BJ (cell line): ENCODE results near the gene HTRA2. TPM values are rescaled to one million over a fixed set of nuclear protein-coding genes. Genes with fewer than 3 reads are reported as not detected.

ENCODE experiments used
- CTCF ChIA-PET: fragments of 350-600 bp; formaldehyde crosslinking; extraction: SDS; loops from one replicate; lab custom pipeline; 2021; ENCODE audit warnings: antibody characterized with exemption, inconsistent platforms; lab: Yijun Ruan, JAX
- POLR2A ChIA-PET: fragments of 300-600 bp; sonication (Branson Sonifier 250); formaldehyde crosslinking; extraction: SDS; loops from one replicate; lab custom pipeline; 2021; ENCODE audit warnings: antibody characterized with exemption; lab: Charles Lee
- DNase-seq: peaks from one replicate; pipeline ENCODE4 v3.0.0-alpha.2; 2011; ENCODE audit warnings: low read depth
- H3K27me3 ChIP-seq: 2 replicates; pipeline ENCODE4 v1.6.0; 2011; ENCODE audit warnings: low read length; ENCODE audit not compliant: control insufficient read depth, insufficient read depth
- H3K36me3 ChIP-seq: 2 replicates; pipeline ENCODE4 v1.5.1; 2011; ENCODE audit warnings: low read length; ENCODE audit not compliant: control insufficient read depth, insufficient read depth
- H3K4me3 ChIP-seq: 2 replicates; pipeline ENCODE4 v1.5.1; 2011; ENCODE audit warnings: low read depth, mild to moderate bottlenecking, control low read depth, low read length
- polyA plus RNA-seq: library from polyadenylated mRNA; depleted of rRNA; stranded (reverse); fragments of >200 nt; gene quantifications from 2 replicates; pipeline ENCODE4 v1.2.3, GENCODE V29; 2011
- TF ChIP-seq, protein P1 (sequence below): IDR thresholded peaks from 2 replicates; pipeline ENCODE4 v1.5.1; 2011; ENCODE audit warnings: low read depth, mild to moderate bottlenecking, control low read depth, inconsistent platforms, low read length, moderate library complexity; ENCODE audit not compliant: insufficient read depth

The HTRA2 gene
- polyA plus RNA-seq, 1 experiment = 36.1 TPM

DNA sequence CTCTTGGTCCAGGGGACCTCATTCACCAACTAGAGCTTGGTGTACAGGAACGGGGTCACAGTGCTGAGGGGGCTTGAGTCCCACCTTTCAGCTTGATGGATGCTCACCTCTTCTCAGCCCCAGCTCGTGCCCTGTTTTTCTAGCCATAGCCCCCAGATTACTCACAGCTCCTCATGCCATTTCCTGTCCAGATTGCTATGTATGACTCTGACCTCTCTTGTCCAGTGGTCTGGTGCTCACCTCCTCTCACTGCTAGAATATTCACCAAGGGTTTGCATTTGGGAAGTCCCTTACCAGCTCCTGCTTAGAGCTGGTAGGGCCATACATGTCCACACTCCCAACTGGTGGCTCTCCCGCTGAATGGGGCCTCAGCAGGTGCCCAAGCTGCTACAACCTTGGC, 36.2 kb upstream of the HTRA2 start:
- Histone ChIP-seq H3K27me3 (no peaks in the 10 kb centered on the region; the same call in 1 of the 2 replicates), H3K4me3 (no peak overlapping the region), H3K36me3 (peaks cover 27% of the 10 kb centered on the region)
- ChIA-PET POLR2A (no interaction called here), CTCF (interaction anchor here (1.2 to 1.9 kb wide), 2 partner anchors 10 to 37 kb away, joined by 3 to 5 read pairs; partner anchors contain the start of genes CCDC142 and TTC31)
- no peak for DNase-seq
- TF ChIP-seq, protein P1, sequence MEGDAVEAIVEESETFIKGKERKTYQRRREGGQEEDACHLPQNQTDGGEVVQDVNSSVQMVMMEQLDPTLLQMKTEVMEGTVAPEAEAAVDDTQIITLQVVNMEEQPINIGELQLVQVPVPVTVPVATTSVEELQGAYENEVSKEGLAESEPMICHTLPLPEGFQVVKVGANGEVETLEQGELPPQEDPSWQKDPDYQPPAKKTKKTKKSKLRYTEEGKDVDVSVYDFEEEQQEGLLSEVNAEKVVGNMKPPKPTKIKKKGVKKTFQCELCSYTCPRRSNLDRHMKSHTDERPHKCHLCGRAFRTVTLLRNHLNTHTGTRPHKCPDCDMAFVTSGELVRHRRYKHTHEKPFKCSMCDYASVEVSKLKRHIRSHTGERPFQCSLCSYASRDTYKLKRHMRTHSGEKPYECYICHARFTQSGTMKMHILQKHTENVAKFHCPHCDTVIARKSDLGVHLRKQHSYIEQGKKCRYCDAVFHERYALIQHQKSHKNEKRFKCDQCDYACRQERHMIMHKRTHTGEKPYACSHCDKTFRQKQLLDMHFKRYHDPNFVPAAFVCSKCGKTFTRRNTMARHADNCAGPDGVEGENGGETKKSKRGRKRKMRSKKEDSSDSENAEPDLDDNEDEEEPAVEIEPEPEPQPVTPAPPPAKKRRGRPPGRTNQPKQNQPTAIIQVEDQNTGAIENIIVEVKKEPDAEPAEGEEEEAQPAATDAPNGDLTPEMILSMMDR = no peak

DNA sequence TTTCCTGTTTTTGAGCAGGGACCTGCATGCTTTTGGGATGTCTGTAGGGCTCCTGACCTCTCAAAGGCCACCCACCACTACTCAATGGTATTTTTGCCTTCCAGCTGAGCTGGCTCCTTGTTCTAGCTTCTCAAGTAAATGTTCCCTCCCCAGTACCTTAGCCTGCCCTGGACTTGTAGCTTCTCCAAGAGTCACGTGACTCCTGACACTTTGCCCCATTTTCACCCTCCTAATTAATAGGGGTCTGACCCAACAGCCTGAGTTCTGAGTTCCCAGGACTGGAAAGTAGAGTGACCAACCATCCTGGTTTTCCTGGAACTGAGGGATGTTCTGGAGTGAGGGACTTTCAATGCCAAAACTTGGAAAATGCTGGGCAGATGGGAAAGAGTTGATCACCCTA, 34.3 kb upstream of the HTRA2 start:
- TF ChIP-seq, protein P1 = no peak
- DNase-seq = no peak
- H3K36me3 ChIP-seq = peaks cover 22% of the 10 kb centered on the region
- ChIA-PET CTCF (interaction anchor here (2.0 kb wide), 1 partner anchor 11 kb away, joined by 4 read pairs; the partner anchor contains the start of gene PCGF1), POLR2A (no interaction called here)
- peaks cover 11% of the 10 kb centered on the region for H3K27me3 ChIP-seq
- H3K4me3 ChIP-seq = no peak overlapping the region

DNA sequence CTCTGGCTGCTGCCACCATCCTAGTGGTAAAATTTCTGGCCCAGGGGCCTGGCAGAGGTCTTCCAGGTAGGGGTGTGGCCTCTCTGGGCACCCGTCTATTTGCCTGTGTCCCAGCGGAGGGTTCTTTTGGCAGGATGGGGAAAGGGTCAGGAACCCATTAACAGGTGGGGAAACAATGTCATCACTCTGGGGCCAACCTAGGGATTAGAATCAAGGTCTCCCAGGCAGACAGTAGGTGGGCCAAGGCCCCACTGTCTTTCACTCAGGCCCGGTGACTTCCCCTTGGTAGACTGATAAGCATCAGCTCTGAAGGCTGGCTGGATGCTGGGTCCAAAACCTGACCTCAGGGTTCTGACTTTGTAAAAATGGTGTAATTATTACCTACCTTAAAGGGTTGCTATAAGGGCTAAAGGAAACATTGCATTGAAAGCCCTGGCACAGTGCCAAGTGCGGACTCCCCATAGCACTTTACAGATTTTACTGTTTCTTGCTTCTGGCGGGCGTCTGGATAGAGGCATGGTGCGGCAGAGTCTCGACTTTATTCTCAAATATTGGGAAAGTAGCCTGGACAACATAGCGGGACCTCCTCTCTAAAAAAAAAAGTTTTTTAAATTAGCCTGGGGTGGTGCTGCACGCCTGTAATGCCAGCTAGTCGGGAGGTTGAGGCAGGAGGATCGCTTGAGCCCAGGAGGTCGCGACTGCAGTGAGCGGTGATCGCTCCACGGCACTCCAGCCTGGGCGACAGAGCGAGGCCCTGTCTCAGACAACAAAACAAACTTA, 32.5 kb upstream of the HTRA2 start:
- Histone ChIP-seq H3K27me3 (peaks cover 11% of the 10 kb centered on the region), H3K4me3 (no peak overlapping the region), H3K36me3 (peaks cover 11% of the 10 kb centered on the region)
- CTCF ChIA-PET = interaction anchor here (2.0 kb wide), 1 partner anchor 10 kb away, joined by 4 read pairs; the partner anchor contains the start of gene PCGF1
- POLR2A ChIA-PET = no interaction called here
- DNase-seq = no peak
- TF ChIP-seq, protein P1 = no peak

DNA sequence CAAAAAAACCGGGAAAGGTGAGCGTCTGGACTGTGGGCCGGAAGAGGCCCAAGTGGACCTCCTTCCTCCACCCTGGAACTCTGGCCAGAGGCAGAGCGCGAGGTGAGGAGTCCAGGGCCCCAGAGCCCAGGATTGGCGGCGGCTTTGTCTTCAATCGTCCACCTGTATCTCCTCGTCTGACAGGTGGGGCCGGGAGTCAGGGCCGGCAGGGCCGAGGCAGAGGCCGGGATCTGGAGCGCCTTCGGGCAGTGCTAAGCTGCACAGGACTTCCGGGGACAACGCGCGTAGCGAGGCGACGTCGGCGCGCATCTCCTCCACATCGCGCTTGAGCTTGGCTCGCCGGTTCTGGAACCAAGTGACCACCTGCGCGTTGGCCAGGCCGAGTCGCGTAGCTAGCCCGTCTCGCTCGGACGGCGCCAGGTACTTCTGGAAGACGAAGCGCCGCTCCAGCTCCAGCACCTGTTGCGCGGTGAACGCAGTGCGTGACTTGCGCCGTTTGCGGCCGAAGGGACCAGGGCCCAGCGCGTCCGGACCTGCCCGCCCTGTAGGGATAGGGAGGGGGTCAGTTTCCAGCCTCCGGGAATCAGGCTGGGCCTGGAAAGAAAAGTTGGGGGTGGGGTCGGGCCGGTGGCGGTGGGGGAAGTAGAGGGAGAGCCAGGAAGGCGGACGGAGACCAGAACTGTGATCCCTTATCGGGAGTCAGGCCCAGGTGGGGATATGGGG, 31.8 kb upstream of the HTRA2 start:
- ChIA-PET POLR2A (no interaction called here), CTCF (interaction anchor here (1.1 kb wide), 1 partner anchor 58 kb away, joined by 4 read pairs; no protein-coding TSS in a partner anchor)
- DNase-seq = no peak
- Histone ChIP-seq H3K36me3 (peaks cover 5% of the 10 kb centered on the region), H3K27me3 (peaks cover 11% of the 10 kb centered on the region), H3K4me3 (no peak overlapping the region)
- TF ChIP-seq, protein P1 = no peak
